Heart right ventricle (tissue), 16 donors: Measurements from ENCODE around the gene IKBKE. TPM values are rescaled to one million over a fixed set of nuclear protein-coding genes. Genes with fewer than 3 reads are reported as not detected.

Source experiments
- ATAC-seq, 8 donors: fragments of 200-7000 bp; cut with Tn5 transposase; one replicate each; pipeline ENCODE4 v1.9.1; 2020; ENCODE audit warnings: mild to moderate bottlenecking in 8 of 8, moderate library complexity in 8 of 8, moderate number of reproducible peaks in 1 of 8
- DNase-seq, 2 donors: peaks; one replicate each; pipeline ENCODE4 v3.0.0-alpha.2; 2020
- H3K27ac ChIP-seq, 10 donors: fragments of 200-600 bp; sonication (generic) in 2 of 10; one replicate each; pipeline versions ENCODE4 v1.5.0 to v1.8.0; 2020 to 2022; ENCODE audit warnings: mild to moderate bottlenecking in 3 of 10
- H3K27me3 ChIP-seq, 7 donors: fragments of 200-600 bp; one replicate each; pipeline ENCODE4 v1.8.0; 2021 to 2022; ENCODE audit warnings: mild to moderate bottlenecking in 2 of 7
- H3K36me3 ChIP-seq, 9 donors: fragments of 200-600 bp; sonication (generic) in 1 of 9; one replicate each; pipeline versions ENCODE4 v1.5.0 to v1.8.0; 2020 to 2022; ENCODE audit warnings: mild to moderate bottlenecking in 2 of 9
- H3K4me1 ChIP-seq, 9 donors: fragments of 200-600 bp; sonication (generic) in 1 of 9; one replicate each; pipeline versions ENCODE4 v1.5.0 to v1.8.0; 2020 to 2022; ENCODE audit warnings: mild to moderate bottlenecking in 4 of 9
- H3K4me3 ChIP-seq, 10 donors: fragments of 200-600 bp; sonication (generic) in 2 of 10; one replicate each; pipeline versions ENCODE4 v1.5.0 to v1.8.0; 2020 to 2022; ENCODE audit warnings: mild to moderate bottlenecking in 7 of 10, moderate library complexity in 2 of 10
- H3K9me3 ChIP-seq, 11 donors: fragments of 200-600 bp in 10 of 11; sonication (generic) in 2 of 11; one replicate each; pipeline versions ENCODE4 v1.5.0 to v1.8.0; 2013 to 2022; ENCODE audit warnings: mild to moderate bottlenecking in 2 of 11, control low read depth in 1 of 11, moderate library complexity in 1 of 11
- WGBS, 2 donors: extraction: QIAGEN DNeasy Blood & Tissue Kit; methylation state at CpG; one replicate each; pipeline ENCODE4 v1.1.7; 2013; ENCODE audit warnings: inconsistent platforms in 1 of 2; 5-methylcytosine and 5-hydroxymethylcytosine counted together
- intact Hi-C, 10 donors: fragments of 100-400 bp; cut with DNase I; formaldehyde crosslinking; loops; one replicate each; pipeline versions ENCODE4 v1.11.1 to v1.14.2; 2022
- polyA plus RNA-seq, 2 donors: library from polyadenylated mRNA; stranded (reverse); fragments of 200-250 nt; gene quantifications; one replicate each; pipeline ENCODE4 v1.2.3, GENCODE V29; 2013
- total RNA-seq, 10 donors: library from RNA; stranded (reverse); fragmentation: NEBNext Ultra II Directional in 3 of 10; extraction: Animal tissue kit (Norgen Biotek cat#: 25700) in 3 of 10; gene quantifications; one replicate each; pipeline versions ENCODE4 v1.2.1 to v1.2.4, GENCODE V29; 2021 to 2023
- TF ChIP-seq, protein P1 (sequence below), 9 donors: fragments of 200-600 bp; sonication (generic) in 2 of 9; IDR thresholded peaks; one replicate each; pipeline versions ENCODE4 v1.5.0 to v1.8.0; 2021 to 2022; ENCODE audit warnings: antibody characterized with exemption in 9 of 9, mild to moderate bottlenecking in 5 of 9, moderate library complexity in 1 of 9
- donor health status: Arrhythmogenic right ventricular cardiomyopathy.
- donor health status: ischemic (EF 13 %, LVEDD 7.1; RV severe dilation, severe dysfunction).
- donor health status: healthy with polysubstance abuse.
- donor health status: DM: no; HTN: yes; CAD: no.
- donor health status: DM: no; HTN: no; CAD: no.
- donor health status: ischemic (EF 25% LVEDD 6.9; RV normal size, moderate dysfunction).
- donor health status: ischemic (EF 25% LVEDD 5.7; RV mildly dilated, moderate dysfunction).
- donor health status: healthy.
- donor health status: DM: yes; HTN: yes; CAD: no.
- donor health status: Ischemic cardiomyopathy.
- donor health status: ischemic (EF 35%, LVEDD 5.7; RV mildly dilated, moderate dysfunction).
- donor health status: nonischemic (EF 11% LVEDD 7.7; RV severe dilation, severe dysfunction).
- donor health status: DM: yes; HTN: yes; CAD: no.
- donor health status: PGD.
- donor health status: ischemic (EF 29% LVEDD 5.4; RV normal size, mild dysfunction).
- donor health status: nonischemic (EF 23%, LVEDD 6.1; RV moderate dilation, normal function).

IKBKE gene
- total and polyA plus RNA-seq, 12 donors, result 0.29 to 5.4 (median 0.79) TPM

DNA sequence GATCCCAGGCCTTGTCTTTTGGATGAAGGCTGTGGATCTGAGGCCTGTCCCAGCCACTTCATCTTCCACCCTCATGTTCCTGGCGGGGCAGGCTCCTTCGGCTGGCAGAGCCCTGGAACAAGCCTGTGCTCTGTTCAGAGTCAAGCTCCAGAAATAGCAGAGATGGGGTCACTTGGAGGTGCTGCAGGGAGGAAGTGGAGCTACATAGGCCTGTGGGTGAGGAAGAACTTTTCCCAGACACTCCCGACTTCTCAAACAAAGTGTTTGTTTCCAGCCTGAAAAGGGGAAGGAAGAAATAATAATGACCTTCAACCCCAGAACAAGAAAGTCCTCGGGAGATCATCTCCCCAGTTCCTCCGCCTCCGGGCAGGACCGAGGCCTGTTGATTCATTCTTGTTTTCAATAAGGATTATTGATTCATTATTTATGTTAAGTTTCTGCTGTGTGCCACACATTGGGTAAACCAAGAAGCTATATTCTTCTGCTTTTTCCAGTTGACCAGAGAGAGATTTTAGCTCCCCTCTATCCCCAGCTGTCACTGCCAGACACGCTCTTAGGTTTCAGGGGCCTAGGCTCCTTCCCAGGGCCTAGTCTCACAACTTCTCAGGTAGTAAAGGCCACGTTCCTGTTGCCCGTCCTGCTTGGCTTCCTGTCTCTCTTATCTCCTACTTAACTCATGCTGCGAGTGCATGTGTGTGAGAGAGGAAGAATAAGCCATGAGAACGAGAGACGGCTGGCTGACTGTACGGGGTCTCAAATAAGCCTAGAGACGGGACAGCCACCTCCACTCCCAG lies 16.9 kb downstream of the IKBKE start:
- no peaks in the 10 kb centered on the region for H3K9me3 ChIP-seq
- ATAC-seq (peak in 6 of 8 donors; percentile 41 to 73 (median 61)), DNase-seq (no peak)
- intact Hi-C loops, result loop anchor here in 4 of 10 donors (5.0 to 10.0 kb wide), 2 partner anchors 55 to 428 kb away; no protein-coding TSS in a partner anchor
- TF ChIP-seq, protein P1, sequence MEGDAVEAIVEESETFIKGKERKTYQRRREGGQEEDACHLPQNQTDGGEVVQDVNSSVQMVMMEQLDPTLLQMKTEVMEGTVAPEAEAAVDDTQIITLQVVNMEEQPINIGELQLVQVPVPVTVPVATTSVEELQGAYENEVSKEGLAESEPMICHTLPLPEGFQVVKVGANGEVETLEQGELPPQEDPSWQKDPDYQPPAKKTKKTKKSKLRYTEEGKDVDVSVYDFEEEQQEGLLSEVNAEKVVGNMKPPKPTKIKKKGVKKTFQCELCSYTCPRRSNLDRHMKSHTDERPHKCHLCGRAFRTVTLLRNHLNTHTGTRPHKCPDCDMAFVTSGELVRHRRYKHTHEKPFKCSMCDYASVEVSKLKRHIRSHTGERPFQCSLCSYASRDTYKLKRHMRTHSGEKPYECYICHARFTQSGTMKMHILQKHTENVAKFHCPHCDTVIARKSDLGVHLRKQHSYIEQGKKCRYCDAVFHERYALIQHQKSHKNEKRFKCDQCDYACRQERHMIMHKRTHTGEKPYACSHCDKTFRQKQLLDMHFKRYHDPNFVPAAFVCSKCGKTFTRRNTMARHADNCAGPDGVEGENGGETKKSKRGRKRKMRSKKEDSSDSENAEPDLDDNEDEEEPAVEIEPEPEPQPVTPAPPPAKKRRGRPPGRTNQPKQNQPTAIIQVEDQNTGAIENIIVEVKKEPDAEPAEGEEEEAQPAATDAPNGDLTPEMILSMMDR (IDR thresholded peaks at IDR 0.05), result no peak
- peaks cover 0 to 20% (median 14%) of the 10 kb centered on the region in 9 donors for H3K4me1 ChIP-seq
- H3K4me3 ChIP-seq, result no peak overlapping the region
- no peaks in the 10 kb centered on the region for H3K27me3 ChIP-seq
- 62 to 66% methylated on average over 15 of the region's 15 CpGs for whole genome bisulfite sequencing, 2 donors
- H3K36me3 ChIP-seq, result peaks cover 0 to 85% (median 0%) of the 10 kb centered on the region in 9 donors
- H3K27ac ChIP-seq, result peak overlapping the region in 3 of 10 donors; percentile 22 to 53 (median 40)

DNA sequence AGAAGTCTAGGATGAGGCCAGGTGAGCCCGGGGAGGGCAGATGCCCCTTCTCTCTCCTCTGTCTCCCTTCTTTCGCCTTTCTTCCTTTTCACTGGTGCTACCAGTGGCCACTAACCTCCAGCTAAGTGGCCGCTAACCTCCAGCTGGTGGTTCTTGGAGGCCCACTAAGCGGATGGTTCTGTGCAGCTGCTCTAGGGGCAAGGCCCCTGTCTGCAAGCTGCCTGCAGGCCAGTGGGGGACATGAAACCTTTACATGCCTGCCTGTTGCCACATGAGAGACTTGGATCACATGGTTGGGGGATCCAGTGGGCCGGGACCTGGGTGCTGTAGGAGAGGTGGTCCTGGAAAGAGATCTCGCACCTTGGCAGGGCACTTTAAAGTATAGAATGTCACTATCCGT lies 17.7 kb downstream of the IKBKE start:
- Histone ChIP-seq H3K4me1 (peaks cover 0 to 20% (median 14%) of the 10 kb centered on the region in 9 donors), H3K4me3 (no peak overlapping the region), H3K36me3 (peaks cover 0 to 85% (median 0%) of the 10 kb centered on the region in 9 donors), H3K27ac (no peak overlapping the region), H3K27me3 (no peaks in the 10 kb centered on the region), H3K9me3 (no peaks in the 10 kb centered on the region)
- ATAC-seq (no peak), DNase-seq (no peak)
- TF ChIP-seq, protein P1 (IDR thresholded peaks at IDR 0.05), result no peak
- intact Hi-C loops, result loop anchor here in 5 of 10 donors (2.0 to 10.0 kb wide), 3 partner anchors 54 to 427 kb away; no protein-coding TSS in a partner anchor
- 93 to 95% methylated on average over 7 of the region's 7 CpGs for WGBS, 2 donors

DNA sequence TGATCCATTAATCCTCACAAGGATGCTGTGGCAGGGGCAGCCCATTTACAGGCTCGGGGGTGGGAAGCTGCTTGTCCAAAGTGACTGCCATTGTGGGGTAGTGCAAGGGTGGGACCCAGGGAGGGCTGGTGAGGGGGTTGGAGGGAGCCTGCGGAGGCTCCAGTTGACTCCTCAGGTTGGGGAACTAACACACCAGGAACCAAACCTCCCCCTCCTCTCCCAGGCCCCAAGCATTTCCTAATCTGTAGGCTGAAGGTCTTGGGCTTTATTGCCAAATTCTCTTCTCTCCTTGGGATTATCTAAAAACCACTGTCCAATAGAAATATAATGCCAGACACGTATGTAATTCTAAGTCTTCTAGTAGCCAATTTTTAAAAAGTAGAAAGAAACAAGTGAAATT lies 18.2 kb downstream of the IKBKE start:
- Histone ChIP-seq H3K4me3 (no peak overlapping the region), H3K9me3 (no peaks in the 10 kb centered on the region), H3K27ac (no peak overlapping the region), H3K36me3 (peaks cover 0 to 85% (median 0%) of the 10 kb centered on the region in 9 donors), H3K27me3 (no peaks in the 10 kb centered on the region), H3K4me1 (peaks cover 0 to 20% (median 14%) of the 10 kb centered on the region in 9 donors)
- TF ChIP-seq, protein P1 (IDR thresholded peaks at IDR 0.05), result no peak
- intact Hi-C loops, result loop anchor here in 5 of 10 donors (2.0 to 10.0 kb wide), 3 partner anchors 54 to 426 kb away; no protein-coding TSS in a partner anchor
- DNase-seq, result no peak
- ATAC-seq, result no peak
- WGBS, 2 donors, result 87 to 91% methylated on average over 3 of the region's 3 CpGs

DNA sequence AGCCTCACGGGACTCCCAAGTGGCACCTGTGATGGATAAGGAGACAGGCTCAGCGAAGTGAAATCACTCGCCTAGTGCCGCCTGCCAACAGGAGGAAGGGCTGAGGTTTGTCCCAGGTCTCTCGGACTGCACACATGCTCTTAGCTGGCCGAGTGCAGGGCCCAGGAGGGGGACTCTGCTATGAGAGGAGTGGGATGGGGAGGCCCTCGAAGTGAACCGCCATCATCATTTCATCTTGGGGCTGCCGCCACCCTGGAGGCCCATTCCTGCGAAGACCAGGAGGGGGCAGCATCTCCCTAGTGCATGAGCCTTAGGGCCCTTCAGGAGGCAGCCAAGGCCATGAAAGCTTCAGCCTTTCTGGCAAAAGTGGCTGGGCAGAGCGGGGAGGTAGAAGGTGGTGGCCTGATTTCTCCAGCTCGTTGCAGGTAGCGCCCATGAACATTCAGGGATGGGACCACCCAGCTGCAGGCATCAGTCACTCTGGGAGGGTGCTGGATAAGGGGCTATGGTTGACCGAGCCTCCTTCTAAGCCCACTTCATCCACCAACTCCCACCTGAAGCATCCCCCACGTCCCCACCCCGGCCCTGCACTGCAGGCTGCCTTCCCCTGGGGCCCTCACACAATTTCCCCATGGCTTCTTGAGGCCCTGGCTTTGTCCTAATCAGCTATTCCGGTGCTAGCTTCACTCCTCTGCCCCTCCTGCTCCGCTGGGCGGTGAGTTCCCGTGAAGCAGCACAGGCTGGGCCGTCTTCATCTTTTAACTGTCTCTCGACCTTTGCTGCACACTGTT lies 19.9 kb downstream of the IKBKE start:
- intact Hi-C loops, result loop anchor here (1.0 to 10.0 kb wide), 11 partner anchors 47 to 425 kb away; no protein-coding TSS in a partner anchor
- Histone ChIP-seq H3K9me3 (no peaks in the 10 kb centered on the region), H3K4me1 (peaks cover 0 to 26% (median 20%) of the 10 kb centered on the region in 9 donors), H3K27ac (no peak overlapping the region), H3K27me3 (no peaks in the 10 kb centered on the region), H3K36me3 (peaks cover 0 to 78% (median 0%) of the 10 kb centered on the region in 9 donors), H3K4me3 (no peak overlapping the region)
- DNase-seq (peak; percentile 74 to 76), ATAC-seq (peak; percentile 80 to 91 (median 84))
- 49% methylated on average over 22 of the region's 22 CpGs for WGBS, 2 donors
- TF ChIP-seq, protein P1 (IDR thresholded peaks at IDR 0.05), result peak; percentile 85 to 98 (median 94)
